ENCODE data around the gene GABRA5. TPM values are rescaled to one million over a fixed set of nuclear protein-coding genes. Genes with fewer than 3 reads are reported as not detected.
"Not testable (repeated sequence)": the region's sequence is repeated elsewhere in the genome, so short reads cannot be mapped to it uniquely, and the experiment has no call there.

The GABRA5 gene
- not detected for polyA plus RNA-seq (2013)

GRCh38 chr15:26866298-26867199, at the start of gene GABRA5:
TSS of gene GABRA5 (plus strand) at chr15:26867062. CDS start at chr15:26869249, 2,187 bp downstream.
- Histone ChIP-seq H3K27me3 (replicated peaks in 2 of 5; ENCODE audit: control insufficient read depth in 4 of 5, insufficient read depth in 5 of 5, low read length in 4 of 5) (peaks cover 16 to 69% (median 27%) of the 10 kb centered on the region in 5 experiments), H3K36me3 (ENCODE audit: control insufficient read depth in 4 of 4, insufficient read depth in 4 of 4, low read length in 3 of 4) (no peaks in the 10 kb centered on the region), H3K9me3 (ENCODE audit: control extremely low read depth in 1 of 5, control insufficient read depth in 4 of 5, insufficient read depth in 2 of 5, low read depth in 1 of 5, low read length in 4 of 5) (no peaks in the 10 kb centered on the region), H3K4me1 (ENCODE audit: control extremely low read depth in 1 of 4, control insufficient read depth in 4 of 4, insufficient read depth in 4 of 4, low read length in 3 of 4) (peaks cover 0 to 13% (median under 1%) of the 10 kb centered on the region in 4 experiments), H3K27ac (ENCODE audit: insufficient read depth in 1 of 2, low read depth in 1 of 2, low read length in 2 of 2, poor library complexity in 1 of 2, severe bottlenecking in 2 of 2) (no peak within 1 kb of the TSS), H3K4me3 (ENCODE audit: control insufficient read depth in 1 of 7, extremely low read depth in 1 of 7, insufficient read depth in 4 of 7, low read depth in 2 of 7, low read length in 6 of 7) (peak within 1 kb of the TSS in 1 of 7 experiments; percentile 19)
- DNase-seq = peak in 1 of 3 donors; percentile 29
- CTCF ChIA-PET = no interaction called here
- POLR2A ChIA-PET = no interaction called here
- 4% methylated on average over 54 of the region's 63 CpGs for WGBS (ENCODE audit: insufficient coverage)

- CTCF ChIA-PET; H3K4me1 ChIP-seq (ENCODE audit: control extremely low read depth in 1 of 4, control insufficient read depth in 4 of 4, insufficient read depth in 4 of 4, low read length in 3 of 4); DNase-seq; H3K9me3 ChIP-seq (ENCODE audit: control extremely low read depth in 1 of 5, control insufficient read depth in 4 of 5, insufficient read depth in 2 of 5, low read depth in 1 of 5, low read length in 4 of 5); POLR2A ChIA-PET; H3K27ac ChIP-seq (ENCODE audit: insufficient read depth in 1 of 2, low read depth in 1 of 2, low read length in 2 of 2, poor library complexity in 1 of 2, severe bottlenecking in 2 of 2); H3K4me3 ChIP-seq (ENCODE audit: control insufficient read depth in 1 of 7, extremely low read depth in 1 of 7, insufficient read depth in 4 of 7, low read depth in 2 of 7, low read length in 6 of 7); H3K27me3 ChIP-seq (replicated peaks in 2 of 5; ENCODE audit: control insufficient read depth in 4 of 5, insufficient read depth in 5 of 5, low read length in 4 of 5); H3K36me3 ChIP-seq (ENCODE audit: control insufficient read depth in 4 of 4, insufficient read depth in 4 of 4, low read length in 3 of 4): not testable (repeated sequence)
- 98% methylated on average over 21 of the region's 36 CpGs for WGBS (ENCODE audit: insufficient coverage)
Observed at GRCh38 chr15:26831191-26831590, 35.7 kb upstream of the GABRA5 start.

GRCh38 chr15:26831951-26832350, 34.9 kb upstream of the GABRA5 start:
- Histone ChIP-seq H3K27ac (ENCODE audit: insufficient read depth in 1 of 2, low read depth in 1 of 2, low read length in 2 of 2, poor library complexity in 1 of 2, severe bottlenecking in 2 of 2) (no peak overlapping the region), H3K27me3 (replicated peaks in 2 of 5; ENCODE audit: control insufficient read depth in 4 of 5, insufficient read depth in 5 of 5, low read length in 4 of 5) (peaks cover 0 to 3% (median 0%) of the 10 kb centered on the region in 5 experiments), H3K9me3 (ENCODE audit: control extremely low read depth in 1 of 5, control insufficient read depth in 4 of 5, insufficient read depth in 2 of 5, low read depth in 1 of 5, low read length in 4 of 5) (peaks cover 0 to 7% (median 3%) of the 10 kb centered on the region in 5 experiments), H3K4me1 (ENCODE audit: control extremely low read depth in 1 of 4, control insufficient read depth in 4 of 4, insufficient read depth in 4 of 4, low read length in 3 of 4) (no peaks in the 10 kb centered on the region), H3K36me3 (ENCODE audit: control insufficient read depth in 4 of 4, insufficient read depth in 4 of 4, low read length in 3 of 4) (no peaks in the 10 kb centered on the region), H3K4me3 (ENCODE audit: control insufficient read depth in 1 of 7, extremely low read depth in 1 of 7, insufficient read depth in 4 of 7, low read depth in 2 of 7, low read length in 6 of 7) (no peak overlapping the region)
- DNase-seq = no peak
- 96% methylated on average over 5 of the region's 7 CpGs for WGBS (ENCODE audit: insufficient coverage)
- ChIA-PET POLR2A (no interaction called here), CTCF (no interaction called here)

- H3K9me3 ChIP-seq (ENCODE audit: control extremely low read depth in 1 of 5, control insufficient read depth in 4 of 5, insufficient read depth in 2 of 5, low read depth in 1 of 5, low read length in 4 of 5) = peaks cover 0 to 7% (median 3%) of the 10 kb centered on the region in 5 experiments
- no peaks in the 10 kb centered on the region for H3K36me3 ChIP-seq (ENCODE audit: control insufficient read depth in 4 of 4, insufficient read depth in 4 of 4, low read length in 3 of 4)
- H3K27ac ChIP-seq (ENCODE audit: insufficient read depth in 1 of 2, low read depth in 1 of 2, low read length in 2 of 2, poor library complexity in 1 of 2, severe bottlenecking in 2 of 2) = no peak overlapping the region
- peaks cover 0 to 7% (median 5%) of the 10 kb centered on the region in 5 experiments for H3K27me3 ChIP-seq (replicated peaks in 2 of 5; ENCODE audit: control insufficient read depth in 4 of 5, insufficient read depth in 5 of 5, low read length in 4 of 5)
- ChIA-PET POLR2A (no interaction called here), CTCF (no interaction called here)
- H3K4me1 ChIP-seq (ENCODE audit: control extremely low read depth in 1 of 4, control insufficient read depth in 4 of 4, insufficient read depth in 4 of 4, low read length in 3 of 4) = no peaks in the 10 kb centered on the region
- no peak overlapping the region for H3K4me3 ChIP-seq (ENCODE audit: control insufficient read depth in 1 of 7, extremely low read depth in 1 of 7, insufficient read depth in 4 of 7, low read depth in 2 of 7, low read length in 6 of 7)
- peak in 1 of 3 donors; percentile 16 for DNase-seq
- WGBS (ENCODE audit: insufficient coverage) = 78% methylated on average over 24 of the region's 26 CpGs
Observed at GRCh38 chr15:26838742-26839460, 28.0 kb upstream of the GABRA5 start.

- no peak overlapping the region for H3K4me3 ChIP-seq (ENCODE audit: control insufficient read depth in 1 of 7, extremely low read depth in 1 of 7, insufficient read depth in 4 of 7, low read depth in 2 of 7, low read length in 6 of 7)
- H3K36me3 ChIP-seq (ENCODE audit: control insufficient read depth in 4 of 4, insufficient read depth in 4 of 4, low read length in 3 of 4) = no peaks in the 10 kb centered on the region
- H3K27ac ChIP-seq (ENCODE audit: insufficient read depth in 1 of 2, low read depth in 1 of 2, low read length in 2 of 2, poor library complexity in 1 of 2, severe bottlenecking in 2 of 2) = no peak overlapping the region
- H3K27me3 ChIP-seq (replicated peaks in 2 of 5; ENCODE audit: control insufficient read depth in 4 of 5, insufficient read depth in 5 of 5, low read length in 4 of 5) = peaks cover 0 to 7% (median 5%) of the 10 kb centered on the region in 5 experiments
- 78% methylated on average over 10 of the region's 10 CpGs for WGBS (ENCODE audit: insufficient coverage)
- POLR2A ChIA-PET = no interaction called here
- H3K9me3 ChIP-seq (ENCODE audit: control extremely low read depth in 1 of 5, control insufficient read depth in 4 of 5, insufficient read depth in 2 of 5, low read depth in 1 of 5, low read length in 4 of 5) = peaks cover 0 to 3% (median 2%) of the 10 kb centered on the region in 5 experiments
- CTCF ChIA-PET = no interaction called here
- no peaks in the 10 kb centered on the region for H3K4me1 ChIP-seq (ENCODE audit: control extremely low read depth in 1 of 4, control insufficient read depth in 4 of 4, insufficient read depth in 4 of 4, low read length in 3 of 4)
- DNase-seq = no peak
Observed at GRCh38 chr15:26841514-26841913, 25.3 kb upstream of the GABRA5 start.

- H3K27me3 ChIP-seq (replicated peaks in 2 of 5; ENCODE audit: control insufficient read depth in 4 of 5, insufficient read depth in 5 of 5, low read length in 4 of 5) = peaks cover 0 to 7% (median 5%) of the 10 kb centered on the region in 5 experiments
- no peaks in the 10 kb centered on the region for H3K36me3 ChIP-seq (ENCODE audit: control insufficient read depth in 4 of 4, insufficient read depth in 4 of 4, low read length in 3 of 4)
- 51% methylated on average over 10 of the region's 12 CpGs for WGBS (ENCODE audit: insufficient coverage)
- H3K4me1 ChIP-seq (ENCODE audit: control extremely low read depth in 1 of 4, control insufficient read depth in 4 of 4, insufficient read depth in 4 of 4, low read length in 3 of 4) = no peaks in the 10 kb centered on the region
- no peaks in the 10 kb centered on the region for H3K9me3 ChIP-seq (ENCODE audit: control extremely low read depth in 1 of 5, control insufficient read depth in 4 of 5, insufficient read depth in 2 of 5, low read depth in 1 of 5, low read length in 4 of 5)
- CTCF ChIA-PET = no interaction called here
- H3K27ac ChIP-seq (ENCODE audit: insufficient read depth in 1 of 2, low read depth in 1 of 2, low read length in 2 of 2, poor library complexity in 1 of 2, severe bottlenecking in 2 of 2) = no peak overlapping the region
- H3K4me3 ChIP-seq (ENCODE audit: control insufficient read depth in 1 of 7, extremely low read depth in 1 of 7, insufficient read depth in 4 of 7, low read depth in 2 of 7, low read length in 6 of 7) = no peak overlapping the region
- POLR2A ChIA-PET = no interaction called here
- no peak for DNase-seq
Observed at GRCh38 chr15:26841941-26842340, 24.9 kb upstream of the GABRA5 start.

GRCh38 chr15:26842391-26842790, 24.5 kb upstream of the GABRA5 start:
- Histone ChIP-seq H3K4me3 (ENCODE audit: control insufficient read depth in 1 of 7, extremely low read depth in 1 of 7, insufficient read depth in 4 of 7, low read depth in 2 of 7, low read length in 6 of 7) (no peak overlapping the region), H3K4me1 (ENCODE audit: control extremely low read depth in 1 of 4, control insufficient read depth in 4 of 4, insufficient read depth in 4 of 4, low read length in 3 of 4) (no peaks in the 10 kb centered on the region), H3K27me3 (replicated peaks in 2 of 5; ENCODE audit: control insufficient read depth in 4 of 5, insufficient read depth in 5 of 5, low read length in 4 of 5) (peaks cover 0 to 7% (median 5%) of the 10 kb centered on the region in 5 experiments), H3K36me3 (ENCODE audit: control insufficient read depth in 4 of 4, insufficient read depth in 4 of 4, low read length in 3 of 4) (no peaks in the 10 kb centered on the region), H3K9me3 (ENCODE audit: control extremely low read depth in 1 of 5, control insufficient read depth in 4 of 5, insufficient read depth in 2 of 5, low read depth in 1 of 5, low read length in 4 of 5) (no peaks in the 10 kb centered on the region), H3K27ac (ENCODE audit: insufficient read depth in 1 of 2, low read depth in 1 of 2, low read length in 2 of 2, poor library complexity in 1 of 2, severe bottlenecking in 2 of 2) (no peak overlapping the region)
- ChIA-PET CTCF (no interaction called here), POLR2A (no interaction called here)
- DNase-seq = no peak
- WGBS (ENCODE audit: insufficient coverage) = 57% methylated on average over 7 of the region's 11 CpGs
